SK-N-SH (cell line): ENCODE data around the gene CNPY2. TPM values are rescaled to one million over a fixed set of nuclear protein-coding genes. Genes with fewer than 3 reads are reported as not detected.
A peak's percentile ranks its signal among the peaks of the same experiment; 100 is the strongest.

ENCODE experiments used
- CTCF ChIA-PET: fragments of 300-600, 350-600 bp; formaldehyde crosslinking; extraction: SDS; loops from one replicate; lab custom pipeline; 2021; lab: Yijun Ruan, JAX
- POLR2A ChIA-PET: fragments of 350-600 bp; sonication (Branson Sonifier 250); formaldehyde crosslinking; extraction: SDS; loops from one replicate; lab custom pipeline; 2020; ENCODE audit warnings: antibody characterized with exemption, inconsistent platforms; lab: Yijun Ruan, JAX
- DNase-seq: peaks from one replicate; pipeline ENCODE4 v3.0.0; 2012
- H2AFZ ChIP-seq: fragments of 200-600 bp; sonication (generic); 2 replicates; pipeline ENCODE4 v1.8.1; 2016; ENCODE audit warnings: antibody characterized with exemption, mild to moderate bottlenecking, low read depth
- H3F3A ChIP-seq: fragments of 200-600 bp; sonication (generic); replicated peaks from 2 replicates; pipeline ENCODE3; 2016; ENCODE audit warnings: antibody characterized with exemption, mild to moderate bottlenecking; ENCODE audit not compliant: insufficient read depth
- H3K27ac ChIP-seq, 2 experiments: fragments of 200-500 bp in 1 of 2; fragments of 200-600 bp in 1 of 2; sonication (Bioruptor generic) in 1 of 2; sonication (generic), shearing (Covaris generic) in 1 of 2; 2 replicates each; pipeline versions ENCODE4 v1.5.1 to v1.6.1; 2014 to 2016; ENCODE audit warnings: low read depth in 2 of 2, inconsistent platforms in 1 of 2, low read length in 1 of 2, mild to moderate bottlenecking in 1 of 2, mixed read lengths in 1 of 2
- H3K27me3 ChIP-seq: fragments of 200-600 bp; sonication (generic), shearing (Covaris generic); 2 replicates; pipeline ENCODE4 v1.6.1; 2016; ENCODE audit warnings: mixed run types; ENCODE audit not compliant: insufficient read depth
- H3K36me3 ChIP-seq, 2 experiments: fragments of 200-500 bp in 1 of 2; fragments of 200-600 bp in 1 of 2; sonication (Bioruptor generic) in 1 of 2; sonication (generic) in 1 of 2; replicated peaks in 1 of 2; 2 replicates each; pipeline versions ENCODE3 to v1.5.1; 2014 to 2016; ENCODE audit warnings: low read length in 1 of 2, mild to moderate bottlenecking in 1 of 2; ENCODE audit not compliant: insufficient read depth in 2 of 2, control insufficient read depth in 1 of 2
- H3K4me1 ChIP-seq, 2 experiments: fragments of 200-500 bp in 1 of 2; fragments of 200-600 bp in 1 of 2; sonication (Bioruptor generic) in 1 of 2; sonication (generic), shearing (Covaris generic) in 1 of 2; 2 replicates each; pipeline versions ENCODE4 v1.5.1 to v1.6.1; 2014 to 2016; ENCODE audit warnings: low read depth in 1 of 2, low read length in 1 of 2, mixed run types in 1 of 2; ENCODE audit not compliant: insufficient read depth in 2 of 2, control insufficient read depth in 1 of 2
- H3K4me2 ChIP-seq: fragments of 200-600 bp; sonication (generic), shearing (Covaris generic); 2 replicates; pipeline ENCODE4 v1.6.1; 2017; ENCODE audit warnings: mixed run types
- H3K4me3 ChIP-seq, 2 experiments: fragments of 200-500 bp in 1 of 2; fragments of 200-600 bp in 1 of 2; sonication (Bioruptor generic) in 1 of 2; sonication (generic), shearing (Covaris generic) in 1 of 2; 2 replicates each; pipeline versions ENCODE4 v1.5.1 to v1.8.1; 2014 to 2016; ENCODE audit warnings: low read depth in 2 of 2, inconsistent platforms in 1 of 2, low read length in 1 of 2, mild to moderate bottlenecking in 1 of 2, mixed read lengths in 1 of 2, moderate library complexity in 1 of 2
- H3K79me2 ChIP-seq: fragments of 200-600 bp; sonication (generic); 2 replicates; pipeline ENCODE4 v1.8.1; 2017; ENCODE audit warnings: mild to moderate bottlenecking; ENCODE audit not compliant: insufficient read depth
- H3K9ac ChIP-seq: fragments of 200-600 bp; sonication (generic); 2 replicates; pipeline ENCODE4 v1.6.1; 2017; ENCODE audit warnings: mixed run types
- H3K9me2 ChIP-seq: fragments of 200-600 bp; sonication (generic); 2 replicates; pipeline ENCODE4 v1.6.1; 2017; ENCODE audit warnings: mixed run types
- H3K9me3 ChIP-seq: fragments of 200-600 bp; sonication (generic); 2 replicates; pipeline ENCODE4 v1.6.1; 2017; ENCODE audit warnings: mixed run types, mild to moderate bottlenecking, moderate library complexity
- H4K20me1 ChIP-seq: fragments of 200-600 bp; sonication (generic); 2 replicates; pipeline ENCODE4 v1.6.1; 2017; ENCODE audit warnings: mild to moderate bottlenecking, mixed run types; ENCODE audit not compliant: insufficient read depth
- CHD2 ChIP-seq: fragments of 150-350 bp; IDR thresholded peaks from 2 replicates; pipeline ENCODE4 v1.6.1; 2018; ENCODE audit warnings: low read length; ENCODE audit not compliant: partially characterized antibody
- CTCF ChIP-seq: fragments of 200-600 bp; sonication (generic); IDR thresholded peaks from 2 replicates; pipeline ENCODE4 v1.6.1; 2017; ENCODE audit warnings: antibody characterized with exemption, mild to moderate bottlenecking, moderate library complexity
- ELF1 ChIP-seq: IDR thresholded peaks from 2 replicates; pipeline ENCODE4 v1.4.0; 2012
- EP300 ChIP-seq, 2 experiments: IDR thresholded peaks; 2 replicates each; pipeline versions ENCODE4 v1.4.0 to v1.6.1; 2012; ENCODE audit warnings: borderline replicate concordance in 1 of 2, low read depth in 1 of 2, low read length in 1 of 2
- FOSL2 ChIP-seq: IDR thresholded peaks from 2 replicates; pipeline ENCODE4 v1.4.0; 2012; ENCODE audit warnings: low read depth, mild to moderate bottlenecking, moderate library complexity, borderline replicate concordance
- FOXM1 ChIP-seq: IDR thresholded peaks from 2 replicates; pipeline ENCODE4 v1.4.0; 2012; ENCODE audit warnings: low read depth, mild to moderate bottlenecking
- GABPA ChIP-seq: IDR thresholded peaks from 2 replicates; pipeline ENCODE4 v1.4.0; 2012; ENCODE audit warnings: low read depth, mild to moderate bottlenecking
- GATA2 ChIP-seq: sonication (generic); formaldehyde crosslinking; IDR thresholded peaks from 2 replicates; pipeline ENCODE4 v1.5.0; 2020; ENCODE audit warnings: mild to moderate bottlenecking, missing genetic modification reagents
- IRF3 ChIP-seq: fragments of 150-350 bp; IDR thresholded peaks from 2 replicates; pipeline ENCODE4 v1.6.1; 2016; ENCODE audit warnings: mild to moderate bottlenecking, low read depth, low read length
- MAX ChIP-seq: IDR thresholded peaks from 2 replicates; pipeline ENCODE4 v1.4.0; 2012; ENCODE audit warnings: low read depth
- MEF2A ChIP-seq: IDR thresholded peaks from 2 replicates; pipeline ENCODE4 v1.4.0; 2012; ENCODE audit warnings: low read depth, borderline replicate concordance
- MXI1 ChIP-seq: IDR thresholded peaks from 2 replicates; pipeline ENCODE4 v1.6.1; 2012; ENCODE audit warnings: mild to moderate bottlenecking, low read depth, low read length, improper control_type of control experiment
- NRF1 ChIP-seq: IDR thresholded peaks from 2 replicates; pipeline ENCODE4 v1.6.1; 2012; ENCODE audit warnings: low read depth, mild to moderate bottlenecking, low read length
- PBX3 ChIP-seq: IDR thresholded peaks from 2 replicates; pipeline ENCODE4; 2012
- POLR2AphosphoS5 ChIP-seq: IDR thresholded peaks from 2 replicates; pipeline ENCODE4 v1.6.1; 2012; ENCODE audit warnings: low read depth, low read length
- RAD21 ChIP-seq: IDR thresholded peaks from 2 replicates; pipeline ENCODE4 v1.6.1; 2012; ENCODE audit warnings: mild to moderate bottlenecking, low read length
- RCOR1 ChIP-seq: fragments of 150-350 bp; IDR thresholded peaks from 2 replicates; pipeline ENCODE4 v1.6.1; 2017; ENCODE audit warnings: antibody characterized with exemption, low read length
- RFX5 ChIP-seq: IDR thresholded peaks from 2 replicates; pipeline ENCODE4 v1.6.1; 2012; ENCODE audit warnings: mild to moderate bottlenecking, improper control_type of control experiment, low read length
- USF1 ChIP-seq: IDR thresholded peaks from 2 replicates; pipeline ENCODE4 v1.4.0; 2012; ENCODE audit warnings: low read depth, borderline replicate concordance
- USF2 ChIP-seq: fragments of 150-350 bp; IDR thresholded peaks from 2 replicates; pipeline ENCODE4 v1.6.1; 2017; ENCODE audit warnings: antibody characterized with exemption, low read length, low read depth, borderline replicate concordance
- YY1 ChIP-seq: IDR thresholded peaks from 2 replicates; pipeline ENCODE4 v1.4.0; 2012; ENCODE audit warnings: low read depth, mild to moderate bottlenecking
- WGBS: methylation state at CpG from one replicate; pipeline ENCODE4 v1.1.6; 2017; ENCODE audit warnings: low lambda C conversion rate; 5-methylcytosine and 5-hydroxymethylcytosine counted together
- polyA plus RNA-seq, 3 experiments: library from polyadenylated mRNA; depleted of rRNA; stranded (reverse); fragments of >200 nt; gene quantifications; 2 replicates each; pipeline ENCODE4 v1.2.3, GENCODE V29; 2012

The CNPY2 gene
- polyA plus RNA-seq, 1 of the 3 experiments (the other 2 are of a cell fraction) = 191 TPM

GRCh38 chr12:56334490-56334793 lies 18.7 kb upstream of the CNPY2 start (continued):
- no peak for TF ChIP-seq USF1
- TF ChIP-seq ELF1 = no peak
- TF ChIP-seq RAD21 = no peak
- no peak for TF ChIP-seq FOXM1
- no peak for TF ChIP-seq USF2
- TF ChIP-seq MEF2A = no peak
- TF ChIP-seq RCOR1 = no peak
- TF ChIP-seq POLR2AphosphoS5 = no peak
- TF ChIP-seq GATA2 (CRISPR knock-in tag) = no peak
- TF ChIP-seq, all 33 proteins: peak for 0

GRCh38 chr12:56333679-56334489 lies 18.1 kb upstream of the CNPY2 start, which contains the start of gene PAN2:
PAN2 (minus strand) TSS chr12:56334000; CDS start chr12:56333094, 906 bp downstream.
- Histone ChIP-seq H3K79me2 (peaks cover 4% of the 10 kb centered on the region; the same call in 1 of the 2 replicates), H3F3A (peaks cover 5% of the 10 kb centered on the region), H3K4me3 (peak within 1 kb of the TSS; percentile 61 to 73), H3K27ac (peak within 1 kb of the TSS; percentile 84 to 97), H3K9me2 (no peaks in the 10 kb centered on the region), H3K27me3 (no peaks in the 10 kb centered on the region), H3K9me3 (no peaks in the 10 kb centered on the region), H2AFZ (peak within 1 kb of the TSS; percentile 85), H3K4me1 (peaks cover 4 to 8% of the 10 kb centered on the region in 2 experiments; a peak in 1 of 4 replicates), H4K20me1 (no peaks in the 10 kb centered on the region), H3K9ac (peak within 1 kb of the TSS; percentile 87), H3K36me3 (no peaks in the 10 kb centered on the region), H3K4me2 (peak within 1 kb of the TSS; percentile 87)
- 1% methylated on average over 45 of the region's 45 CpGs for WGBS
- CTCF ChIA-PET = interaction anchor here (0.7 to 2.2 kb wide), 7 partner anchors 9 to 215 kb away, joined by 3 to 17 read pairs (median 3); partner anchors contain the start of gene ZC3H10
- POLR2A ChIA-PET = interaction anchor here (0.8 to 3.1 kb wide), 7 partner anchors 9 to 131 kb away, joined by 3 to 26 read pairs (median 6); partner anchors contain the start of genes CNPY2, STAT2 and TIMELESS
- DNase-seq = peak; percentile 93
- peak; percentile 71; the same call in 1 of the 2 replicates for TF ChIP-seq ELF1
- TF ChIP-seq MXI1 = peak; percentile 73; the same call in 1 of the 2 replicates
- peak; percentile 1; the same call in 1 of the 2 replicates for TF ChIP-seq FOSL2
- peak; percentile 55 for TF ChIP-seq NRF1
- peak; percentile 80 for TF ChIP-seq IRF3
- TF ChIP-seq GATA2 (CRISPR knock-in tag) = no peak
- TF ChIP-seq POLR2AphosphoS5 = peak; percentile 90
- peak; percentile 61; the same call in 1 of the 2 replicates for TF ChIP-seq GABPA
- peak; percentile 75 for TF ChIP-seq MAX
- no peak for TF ChIP-seq FOXM1
- peak; percentile 54; the same call in 1 of the 2 replicates for TF ChIP-seq YY1
- TF ChIP-seq RFX5 = peak; percentile 82
- peak; percentile 45 for TF ChIP-seq PBX3
- no peak for TF ChIP-seq EP300 (IDR thresholded peaks at IDR 0.05; ENCODE audit: borderline replicate concordance in 1 of 2, low read depth in 1 of 2, low read length in 1 of 2)
- TF ChIP-seq USF1 = no peak
- TF ChIP-seq CTCF = peak; percentile 80
- peak; percentile 62 for TF ChIP-seq CHD2
- no peak for TF ChIP-seq USF2
